GM21786 (cell line): Measurements from ENCODE around the gene ROBO3.
A peak's percentile ranks its signal among the peaks of the same experiment; 100 is the strongest.

Experiments
- ATAC-seq: cut with Tn5 transposase; IDR thresholded peaks from one replicate; pipeline ENCODE4 v1.9.1; 2021; ENCODE audit not compliant: unreplicated experiment

Gene ROBO3

DNA sequence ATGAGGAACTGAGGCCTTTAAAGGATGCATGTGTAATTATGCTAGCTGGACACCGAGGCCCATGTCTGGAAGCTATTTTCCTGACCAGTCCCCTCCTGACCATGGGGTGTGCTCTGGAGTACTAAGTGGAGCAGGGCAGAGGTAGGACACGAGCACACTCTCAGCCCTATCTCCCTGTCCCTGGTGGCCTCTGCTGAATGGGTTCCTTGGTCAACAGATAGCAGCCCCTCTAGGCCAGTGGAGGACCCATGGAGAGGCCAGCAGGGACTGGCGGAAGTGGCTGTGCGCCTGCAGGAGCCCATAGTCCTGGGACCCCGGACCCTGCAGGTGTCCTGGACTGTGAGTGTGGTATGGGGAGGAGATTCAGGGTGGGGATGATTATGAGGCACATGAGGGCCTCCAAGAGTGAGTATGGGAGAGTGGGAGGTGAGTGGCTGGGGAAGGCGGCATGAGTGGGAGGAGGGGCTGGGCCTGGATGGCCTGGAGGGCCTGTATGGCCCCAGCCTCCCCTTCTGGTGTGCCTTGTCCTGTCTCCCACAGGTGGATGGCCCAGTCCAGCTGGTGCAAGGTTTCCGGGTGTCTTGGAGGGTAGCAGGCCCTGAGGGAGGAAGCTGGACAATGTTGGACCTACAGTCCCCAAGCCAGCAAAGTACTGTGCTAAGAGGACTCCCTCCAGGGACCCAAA is 9.5 kb downstream of the ROBO3 start:
- ATAC-seq = no peak

GRCh38 chr11:124875401-124875800 is 10.2 kb downstream of the ROBO3 start:
- ATAC-seq = no peak

GRCh38 chr11:124875943-124876817 is 10.9 kb downstream of the ROBO3 start:
- peak; percentile 90 for ATAC-seq

- ATAC-seq = no peak
Measured at GRCh38 chr11:124876818-124877630, 11.8 kb downstream of the ROBO3 start.

GRCh38 chr11:124877631-124877909 is 12.3 kb downstream of the ROBO3 start:
- ATAC-seq = no peak

DNA sequence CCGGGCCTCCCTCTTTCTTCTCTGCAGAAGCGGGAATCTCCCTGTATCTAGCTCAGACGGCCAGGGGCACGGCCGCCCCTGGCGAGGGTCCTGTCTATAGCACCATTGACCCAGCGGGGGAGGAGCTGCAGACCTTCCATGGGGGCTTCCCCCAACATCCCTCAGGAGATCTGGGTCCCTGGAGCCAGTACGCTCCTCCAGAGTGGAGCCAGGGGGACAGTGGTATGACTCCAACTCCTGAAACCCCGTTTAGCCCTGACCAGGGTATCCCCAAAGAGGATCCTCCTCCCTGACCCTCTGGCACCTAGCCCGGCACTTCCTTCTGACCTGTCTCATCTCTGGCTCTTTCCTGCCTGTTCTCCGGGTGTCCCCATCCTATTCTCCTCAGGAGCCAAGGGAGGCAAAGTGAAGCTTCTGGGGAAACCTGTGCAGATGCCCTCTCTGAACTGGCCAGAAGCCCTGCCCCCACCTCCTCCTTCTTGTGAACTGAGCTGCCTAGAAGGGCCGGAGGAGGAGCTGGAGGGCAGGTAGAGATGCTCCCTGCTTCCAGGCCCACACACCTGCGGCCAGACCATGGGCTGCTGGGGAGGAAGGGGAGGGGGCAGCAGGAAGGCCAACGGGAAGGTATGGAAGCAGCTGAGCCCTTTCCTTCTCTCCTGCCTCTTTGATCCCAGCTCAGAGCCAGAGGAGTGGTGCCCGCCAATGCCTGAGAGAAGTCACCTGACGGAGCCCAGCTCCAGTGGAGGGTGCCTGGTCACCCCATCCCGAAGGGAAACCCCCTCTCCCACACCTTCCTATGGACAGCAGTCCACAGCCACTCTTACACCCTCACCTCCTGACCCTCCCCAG is 12.9 kb downstream of the ROBO3 start:
- no peak for ATAC-seq

DNA sequence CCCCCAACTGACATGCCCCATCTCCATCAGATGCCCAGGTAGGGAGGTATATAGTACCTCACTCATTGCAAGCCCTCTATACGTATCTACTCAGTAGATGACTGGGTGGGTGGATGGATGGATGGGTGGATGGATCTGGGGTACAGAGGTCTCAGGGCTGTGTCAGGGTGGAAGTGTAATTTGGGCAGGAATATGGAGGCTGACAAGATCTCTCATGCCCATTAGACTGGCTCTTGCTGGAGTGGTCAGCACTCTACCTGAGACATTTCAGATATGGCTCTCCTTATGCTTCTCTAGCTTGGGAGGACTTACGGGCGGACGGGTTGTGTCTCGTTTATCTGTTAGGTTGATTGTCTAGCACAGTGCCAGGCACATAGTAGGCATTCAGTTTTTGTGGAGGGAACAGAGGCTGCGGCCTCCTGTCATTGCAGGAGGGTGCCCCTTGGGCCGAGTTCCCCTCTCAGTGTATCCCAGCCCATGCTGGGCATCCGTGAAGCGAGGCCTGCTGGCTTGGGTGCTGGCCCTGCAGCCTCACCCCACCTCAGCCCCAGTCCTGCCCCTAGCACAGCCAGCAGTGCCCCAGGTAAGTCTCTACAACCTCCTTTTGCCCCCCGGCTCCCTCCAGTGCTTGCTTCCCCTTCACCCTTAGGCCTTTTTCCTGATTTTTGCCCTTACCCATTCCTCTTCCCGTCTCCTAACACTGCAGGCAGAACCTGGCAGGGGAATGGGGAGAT is 13.7 kb downstream of the ROBO3 start:
- no peak for ATAC-seq

DNA sequence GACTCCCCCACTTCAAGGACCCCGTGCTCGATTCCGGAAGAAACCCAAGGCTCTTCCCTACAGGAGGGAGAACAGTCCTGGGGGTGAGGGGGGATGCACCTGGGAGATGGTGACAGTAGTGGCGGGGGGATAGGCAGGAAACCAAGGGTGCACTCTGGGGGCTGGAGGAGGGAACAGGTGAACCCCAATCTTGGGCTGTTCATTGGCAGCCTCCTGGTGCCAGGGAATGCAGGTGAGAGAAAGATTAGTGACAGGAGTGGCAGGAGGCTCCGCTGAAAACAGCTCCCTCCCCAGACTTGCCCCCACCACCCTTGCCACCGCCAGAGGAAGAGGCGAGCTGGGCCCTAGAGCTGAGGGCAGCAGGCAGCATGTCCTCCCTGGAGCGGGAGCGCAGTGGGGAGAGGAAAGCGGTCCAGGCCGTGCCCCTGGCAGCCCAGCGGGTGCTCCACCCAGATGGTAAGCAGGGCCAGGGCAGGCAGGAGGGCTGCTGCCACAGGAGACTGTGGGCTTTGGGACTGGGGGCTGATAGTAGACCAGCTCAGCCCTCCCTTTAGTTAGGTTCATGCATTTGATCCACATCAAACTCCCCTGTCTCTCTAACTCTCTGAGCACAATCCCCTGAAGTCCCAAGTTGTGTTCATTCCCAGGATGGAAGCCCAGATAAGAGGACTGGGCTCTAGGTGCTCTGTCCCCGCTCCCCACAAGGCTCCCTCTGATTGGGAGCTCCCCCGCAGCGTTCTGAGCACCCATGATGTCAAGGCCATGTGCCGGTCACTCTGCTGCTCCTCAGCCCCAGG is 14.5 kb downstream of the ROBO3 start:
- ATAC-seq = no peak

- ATAC-seq = no peak
Measured at GRCh38 chr11:124880290-124880611, 15.0 kb downstream of the ROBO3 start.

DNA sequence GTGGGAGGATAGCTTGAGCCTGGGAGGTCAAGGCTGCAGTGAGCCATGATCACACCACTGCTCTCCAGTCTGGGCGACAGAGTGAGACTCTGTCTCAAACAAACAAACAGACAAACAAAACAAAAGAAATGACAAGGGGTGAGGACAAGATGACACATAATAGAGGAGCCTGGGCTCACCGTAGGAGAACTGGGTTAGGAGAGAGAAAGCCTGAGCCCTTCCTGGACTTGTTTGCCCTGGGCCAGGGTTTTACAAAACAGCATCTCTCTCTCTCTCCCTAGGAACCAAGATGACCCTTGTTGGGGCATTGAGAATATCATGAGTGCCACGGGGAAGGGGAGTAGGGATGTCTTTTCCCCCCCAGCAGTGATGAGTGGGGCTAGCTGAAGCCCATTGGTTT is 15.7 kb downstream of the ROBO3 start:
- ATAC-seq = no peak

- no peak for ATAC-seq
Measured at GRCh38 chr11:124882339-124883071, 17.3 kb downstream of the ROBO3 start.

DNA sequence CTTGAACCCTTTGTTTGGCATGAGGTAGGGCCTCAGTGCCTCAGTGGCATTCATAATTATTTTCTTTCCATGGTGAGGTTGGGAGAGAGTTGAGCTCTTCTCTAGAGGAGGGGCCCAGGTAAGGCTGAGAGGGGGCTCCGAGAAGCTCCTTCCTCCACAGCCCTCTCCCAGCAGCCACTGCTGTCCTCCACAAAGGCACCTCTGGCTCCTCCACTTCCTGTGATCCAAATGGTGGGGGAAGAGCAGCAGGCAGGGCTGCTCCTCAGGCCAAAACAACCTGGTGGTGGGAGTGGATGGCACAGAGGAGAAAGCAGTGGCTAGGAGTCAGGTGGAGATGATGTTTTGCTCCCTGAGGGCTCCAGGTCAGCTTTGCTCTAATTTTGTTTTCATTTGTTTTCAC is 19.1 kb downstream of the ROBO3 start:
- ATAC-seq = no peak

- no peak for ATAC-seq
Measured at GRCh38 chr11:124884869-124885479, 19.7 kb downstream of the ROBO3 start.

DNA sequence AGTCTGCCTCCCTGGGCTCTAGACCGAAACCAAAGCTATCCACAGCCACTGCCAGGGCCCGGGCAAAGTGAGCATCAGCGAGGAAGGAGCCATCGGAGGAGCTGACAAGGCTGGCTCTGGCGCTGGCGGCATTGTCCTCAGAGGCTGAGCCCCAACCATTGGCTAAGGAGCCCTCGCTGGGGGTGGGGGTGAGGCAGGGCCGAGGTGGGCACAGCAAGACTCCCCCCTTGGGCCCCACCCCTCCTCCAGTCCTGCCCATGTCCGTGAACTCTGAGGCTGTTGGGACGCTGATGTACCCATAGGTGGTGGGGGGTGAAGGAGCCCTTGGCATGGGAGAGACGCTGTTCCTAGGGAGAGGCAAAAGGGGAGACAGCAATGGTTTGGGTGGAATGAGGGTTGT is 21.2 kb downstream of the ROBO3 start:
- ATAC-seq = no peak

- no peak for ATAC-seq
Measured at GRCh38 chr11:124886978-124887666, 21.9 kb downstream of the ROBO3 start.

DNA sequence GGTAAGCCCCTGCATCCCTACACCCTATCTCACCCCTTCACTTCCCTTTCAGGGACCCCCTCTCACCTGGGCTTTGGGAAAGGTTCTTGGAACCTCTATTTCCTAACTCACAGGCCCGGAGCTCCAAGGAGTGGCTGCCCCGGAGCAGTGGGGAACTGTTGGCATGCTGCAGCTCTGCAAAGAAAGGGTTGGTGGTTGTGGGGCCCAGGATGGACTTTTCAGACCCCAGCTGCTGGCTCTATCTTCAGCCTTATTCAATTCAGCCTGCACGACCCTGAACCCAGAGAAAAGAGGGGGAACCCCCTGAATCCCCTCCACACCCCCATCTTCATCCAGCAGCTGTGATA is 22.4 kb downstream of the ROBO3 start:
- ATAC-seq = no peak

GRCh38 chr11:124889191-124890091 is 24.2 kb downstream of the ROBO3 start:
- no peak for ATAC-seq
